Stimulated activated CD4-positive, alpha-beta T cell treated with anti-CD3 and anti-CD28 coated beads, Interleukin-4, amount 100 ng/mL, for 48 hours (primary cell): ENCODE data around the gene ALG13.
"Not testable (repeated sequence)": the region's sequence is repeated elsewhere in the genome, so short reads cannot be mapped to it uniquely, and the experiment has no call there.

Experiments
- DNase-seq, 2 donors: peaks; one replicate each; pipeline ENCODE4 v3.0.0-alpha.2; 2020; ENCODE audit warnings: low read depth in 2 of 2

The ALG13 gene

DNA sequence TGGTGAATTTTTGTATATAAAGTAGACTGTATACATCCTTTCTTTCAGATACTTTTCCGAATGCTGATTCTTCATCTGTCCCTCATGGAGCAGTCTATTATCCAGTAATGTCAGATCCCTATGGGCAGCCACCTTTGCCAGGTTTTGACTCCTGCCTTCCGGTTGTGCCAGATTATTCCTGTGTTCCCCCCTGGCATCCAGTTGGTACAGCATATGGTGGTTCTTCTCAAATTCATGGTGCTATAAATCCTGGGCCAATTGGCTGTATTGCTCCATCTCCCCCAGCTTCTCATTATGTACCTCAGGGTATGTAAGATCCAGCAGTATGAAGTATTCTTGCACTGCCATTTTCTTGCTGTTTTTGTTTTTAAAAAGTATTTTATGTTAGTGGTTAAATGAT, 78.7 kb downstream of the ALG13 start:
- DNase-seq: no peak

DNA sequence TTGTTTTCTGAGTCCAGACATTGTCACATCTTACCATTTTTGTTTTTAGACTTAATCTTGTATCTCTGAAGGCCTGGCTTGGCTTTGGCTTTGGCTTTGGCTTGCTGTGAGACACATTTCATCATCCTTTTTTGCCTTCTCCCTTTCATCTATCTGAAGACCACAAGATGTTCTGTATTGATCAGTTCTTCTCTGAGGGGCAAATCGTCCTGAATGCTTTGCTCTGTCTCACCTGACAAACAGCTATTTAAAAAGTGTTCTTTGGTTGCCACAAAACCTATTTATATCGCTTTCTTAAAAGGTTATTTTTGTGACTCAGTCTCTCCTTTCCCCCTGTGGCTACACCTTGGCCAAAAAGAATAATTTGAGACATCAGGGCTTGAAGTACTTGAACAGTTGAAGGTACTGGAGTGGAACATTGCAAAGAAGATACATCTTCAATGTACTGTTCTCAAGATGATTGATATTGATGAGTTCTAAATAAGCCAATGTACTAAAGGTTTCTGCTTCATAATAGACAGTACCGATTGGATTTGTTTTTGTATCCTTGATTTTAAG, 80.7 kb downstream of the ALG13 start:
- no peak for DNase-seq

DNA sequence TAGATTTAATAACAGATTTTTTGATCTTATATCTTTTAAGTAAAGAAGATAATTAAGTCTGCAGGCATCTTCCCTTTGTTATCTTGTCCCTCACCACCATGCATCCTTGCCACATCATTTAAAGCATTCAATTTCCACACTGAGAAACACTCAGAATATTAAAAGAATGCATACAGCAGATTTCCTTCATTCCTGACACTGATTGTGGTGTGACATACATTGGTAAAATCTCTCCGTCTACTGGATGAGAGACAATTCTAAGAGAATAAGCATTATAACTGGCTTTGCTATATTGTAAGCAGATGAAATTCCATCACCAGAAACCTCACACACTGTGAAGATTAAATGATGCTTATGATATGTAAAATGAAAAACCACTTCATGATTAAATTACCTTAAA, 97.6 kb downstream of the ALG13 start:
- no peak for DNase-seq

- DNase-seq: no peak
These were observed 98.6 kb downstream of the ALG13 start for GRCh38 chrX:111779582-111779981.

DNA sequence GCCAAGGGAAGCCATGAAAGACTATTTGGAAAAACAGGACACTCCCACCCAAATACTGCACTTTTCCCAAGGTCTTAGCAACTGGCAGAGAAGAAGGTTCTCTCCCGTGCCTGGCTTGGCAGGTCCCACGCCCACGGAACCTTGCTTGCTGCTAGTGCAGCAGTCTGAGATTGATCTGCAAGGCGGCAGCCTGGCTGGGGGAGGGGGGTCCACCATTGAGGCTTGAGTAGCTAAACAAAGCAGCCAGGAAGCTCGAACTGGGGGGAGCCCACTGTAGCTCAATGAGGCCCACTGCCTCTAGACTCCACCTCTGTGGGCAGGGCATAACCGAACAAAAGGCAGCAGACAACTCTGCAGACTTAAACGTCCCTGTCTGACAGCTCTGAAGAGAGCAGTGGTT, 103.7 kb downstream of the ALG13 start:
- DNase-seq: no peak

DNA sequence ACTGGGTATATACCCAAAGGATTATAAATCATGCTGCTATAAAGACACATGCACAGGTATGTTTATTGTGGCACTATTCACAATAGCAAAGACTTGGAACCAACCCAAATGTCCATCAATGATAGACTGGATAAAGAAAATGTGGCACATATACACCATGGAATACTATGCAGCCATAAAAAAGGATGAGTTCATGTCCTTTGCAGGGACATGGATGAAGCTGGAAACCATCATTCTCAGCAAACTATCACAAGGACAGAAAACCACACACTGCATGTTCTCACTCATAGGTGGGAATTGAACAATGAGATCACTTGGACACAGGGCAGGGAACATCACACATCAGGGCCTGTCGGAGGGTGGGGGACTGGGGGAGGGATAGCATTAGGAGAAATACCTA, 109.1 kb downstream of the ALG13 start:
- not testable (repeated sequence) for DNase-seq
